H1 (cell line): ENCODE results near the gene PHLDB3. TPM values are rescaled to one million over a fixed set of nuclear protein-coding genes. Genes with fewer than 3 reads are reported as not detected.
"Not testable (repeated sequence)": the region's sequence is repeated elsewhere in the genome, so short reads cannot be mapped to it uniquely, and the experiment has no call there.

Experiments used
- CTCF ChIA-PET: fragments of 300-600 bp; sonication (Branson Sonifier 250); formaldehyde crosslinking; loops from one replicate; lab custom pipeline; 2021; ENCODE audit not compliant: partially characterized antibody; lab: Charles Lee
- POLR2A ChIA-PET: fragments of 300-600 bp; sonication (Branson Sonifier 250); formaldehyde crosslinking; loops from one replicate; lab custom pipeline; 2021; ENCODE audit warnings: inconsistent platforms; ENCODE audit not compliant: partially characterized antibody; lab: Charles Lee
- DNase-seq, 2 experiments: peaks; one replicate each; pipeline versions ENCODE4 v3.0.0 to v3.0.0-alpha.2; 2010 to 2022; ENCODE audit warnings: low spot score in 2 of 2, low read depth in 1 of 2, mixed read lengths in 1 of 2
- FAIRE-seq: peaks from 2 replicates; lab custom pipeline; 2011; peaks lifted over from hg19 to GRCh38; lab: Jason Lieb, UNC
- H2AFZ ChIP-seq: 2 replicates; pipeline ENCODE4 v1.8.1; 2012; ENCODE audit warnings: low read length, inconsistent platforms
- H2AK5ac ChIP-seq: 2 replicates; pipeline ENCODE4 v1.6.1; 2013; ENCODE audit warnings: low read depth, low read length
- H2BK120ac ChIP-seq: replicated peaks from 2 replicates; pipeline ENCODE3; 2013; ENCODE audit warnings: low read depth, low read length, inconsistent platforms
- H2BK12ac ChIP-seq: 2 replicates; pipeline ENCODE4 v1.6.1; 2013; ENCODE audit warnings: low read depth, low read length
- H2BK15ac ChIP-seq: 2 replicates; pipeline ENCODE4 v1.6.1; 2013; ENCODE audit warnings: low read length
- H2BK20ac ChIP-seq: 2 replicates; pipeline ENCODE4 v1.6.1; 2013; ENCODE audit warnings: low read length
- H2BK5ac ChIP-seq: 2 replicates; pipeline ENCODE4 v1.6.1; 2013; ENCODE audit warnings: low read depth, low read length
- H3K14ac ChIP-seq: 2 replicates; pipeline ENCODE4 v1.6.1; 2013; ENCODE audit warnings: inconsistent platforms; ENCODE audit not compliant: insufficient read length
- H3K18ac ChIP-seq: 2 replicates; pipeline ENCODE4 v1.6.1; 2013; ENCODE audit warnings: low read length; ENCODE audit errors: extremely low read depth
- H3K23ac ChIP-seq: 2 replicates; pipeline ENCODE4 v1.6.1; 2013; ENCODE audit warnings: inconsistent platforms; ENCODE audit not compliant: insufficient read length
- H3K23me2 ChIP-seq: 2 replicates; pipeline ENCODE4 v1.6.1; 2013; ENCODE audit warnings: low read depth, low read length
- H3K27ac ChIP-seq: 2 replicates; pipeline ENCODE4 v1.6.1; 2011; ENCODE audit warnings: low read depth, low read length, inconsistent platforms
- H3K27me3 ChIP-seq, 4 experiments: replicated peaks in 1 of 4; 1 replicate in 1 of 4; 2 replicates in 3 of 4; pipeline versions ENCODE4 v1.6.1 to v1.8.1; 2011 to 2013; ENCODE audit warnings: low read length in 3 of 4, mild to moderate bottlenecking in 3 of 4, inconsistent platforms in 2 of 4, mixed read lengths in 2 of 4, moderate library complexity in 1 of 4; ENCODE audit not compliant: control insufficient read depth in 3 of 4, insufficient read depth in 3 of 4; ENCODE audit errors: extremely low read depth in 1 of 4
- H3K36me3 ChIP-seq, 4 experiments: 2 replicates each; pipeline versions ENCODE4 v1.6.1 to v1.8.1; 2011 to 2013; ENCODE audit warnings: mild to moderate bottlenecking in 4 of 4, low read length in 3 of 4, moderate library complexity in 2 of 4, control low read depth in 1 of 4, inconsistent platforms in 1 of 4; ENCODE audit not compliant: insufficient read depth in 4 of 4, control insufficient read depth in 2 of 4
- H3K4ac ChIP-seq: replicated peaks from 2 replicates; pipeline ENCODE3; 2013; ENCODE audit warnings: low read length, low read depth, mixed read lengths, inconsistent platforms; ENCODE audit not compliant: insufficient read length
- H3K4me1 ChIP-seq, 4 experiments: replicated peaks in 1 of 4; 1 replicate in 1 of 4; 2 replicates in 3 of 4; pipeline versions ENCODE4 v1.6.1 to v1.8.1; 2011 to 2013; ENCODE audit warnings: low read length in 3 of 4, inconsistent platforms in 2 of 4, mixed read lengths in 1 of 4; ENCODE audit not compliant: insufficient read depth in 4 of 4, control insufficient read depth in 3 of 4
- H3K4me2 ChIP-seq, 2 experiments: 2 replicates each; pipeline versions ENCODE4 v1.6.1 to v1.8.1; 2011 to 2013; ENCODE audit warnings: low read depth in 2 of 2, low read length in 2 of 2, control low read depth in 1 of 2, inconsistent platforms in 1 of 2, mild to moderate bottlenecking in 1 of 2; ENCODE audit not compliant: insufficient read depth in 1 of 2
- H3K4me3 ChIP-seq, 4 experiments: fragments of 200-600, 300-600 bp in 1 of 4; sonication (generic), shearing (Covaris generic), sonication (Bioruptor Twin) in 1 of 4; 2 replicates each; pipeline versions ENCODE4 v1.5.1 to v1.8.1; 2011 to 2016; ENCODE audit warnings: low read length in 4 of 4, low read depth in 3 of 4, control low read depth in 2 of 4, inconsistent platforms in 2 of 4, mild to moderate bottlenecking in 2 of 4, mixed read lengths in 1 of 4, moderate library complexity in 1 of 4; ENCODE audit not compliant: insufficient read depth in 2 of 4; ENCODE audit errors: extremely low read depth in 1 of 4
- H3K56ac ChIP-seq: replicated peaks from 2 replicates; pipeline ENCODE3; 2013; ENCODE audit warnings: low read depth, mild to moderate bottlenecking, mixed read lengths, low read length, inconsistent platforms; ENCODE audit not compliant: insufficient read length
- H3K79me1 ChIP-seq: 2 replicates; pipeline ENCODE4 v1.6.1; 2013; ENCODE audit warnings: low read depth, low read length, control low read depth
- H3K79me2 ChIP-seq, 2 experiments: 2 replicates each; pipeline versions ENCODE4 v1.6.1 to v1.8.1; 2012 to 2013; ENCODE audit warnings: low read length in 2 of 2, mild to moderate bottlenecking in 2 of 2, inconsistent platforms in 1 of 2; ENCODE audit not compliant: insufficient read depth in 2 of 2, control insufficient read depth in 1 of 2
- H3K9ac ChIP-seq, 4 experiments: replicated peaks in 1 of 4; 1 replicate in 1 of 4; 2 replicates in 3 of 4; pipeline versions ENCODE4 v1.6.1 to v1.8.1; 2011 to 2013; ENCODE audit warnings: low read depth in 3 of 4, low read length in 3 of 4, control low read depth in 2 of 4, mild to moderate bottlenecking in 2 of 4, moderate library complexity in 2 of 4, inconsistent platforms in 1 of 4; ENCODE audit errors: extremely low read depth in 1 of 4
- H3K9me3 ChIP-seq, 2 experiments: 2 replicates each; pipeline versions ENCODE4 v1.6.1 to v1.8.1; 2012 to 2013; ENCODE audit warnings: mild to moderate bottlenecking in 2 of 2, moderate library complexity in 2 of 2, control low read depth in 1 of 2, inconsistent platforms in 1 of 2, low read depth in 1 of 2, low read length in 1 of 2, mixed read lengths in 1 of 2; ENCODE audit not compliant: insufficient read depth in 2 of 2
- H4K20me1 ChIP-seq, 2 experiments: replicated peaks in 1 of 2; 2 replicates each; pipeline versions ENCODE3 to v1.8.1; 2011 to 2013; ENCODE audit warnings: inconsistent platforms in 2 of 2, low read length in 2 of 2, mild to moderate bottlenecking in 1 of 2; ENCODE audit not compliant: insufficient read depth in 2 of 2, control insufficient read depth in 1 of 2
- H4K5ac ChIP-seq: 2 replicates; pipeline ENCODE4 v1.6.1; 2013; ENCODE audit warnings: low read length, low read depth, mixed read lengths, inconsistent platforms; ENCODE audit not compliant: insufficient read length
- H4K8ac ChIP-seq: 2 replicates; pipeline ENCODE4 v1.8.0; 2013; ENCODE audit warnings: mild to moderate bottlenecking, moderate library complexity, low read length, inconsistent platforms; ENCODE audit not compliant: insufficient read depth; ENCODE audit errors: extremely low read depth
- H4K91ac ChIP-seq: replicated peaks from 2 replicates; pipeline ENCODE3; 2013; ENCODE audit warnings: low read length, mixed read lengths, inconsistent platforms; ENCODE audit not compliant: insufficient read length
- WGBS, 2 experiments: shearing (Covaris generic) in 1 of 2; methylation state at CpG; one replicate each; pipeline versions ENCODE4 v1.1.6 to v1.1.7; 2013 to 2015; ENCODE audit warnings: low lambda C conversion rate in 2 of 2, mixed read lengths in 2 of 2, inconsistent platforms in 1 of 2, low coverage in 1 of 2, missing lambda C conversion rate in 1 of 2; ENCODE audit not compliant: insufficient replicate concordance in 2 of 2, insufficient coverage in 1 of 2, insufficient read length in 1 of 2; ENCODE audit errors: extremely low coverage in 1 of 2, missing lambda C conversion rate in 1 of 2; 5-methylcytosine and 5-hydroxymethylcytosine counted together
- polyA plus RNA-seq, 7 experiments: library from polyadenylated mRNA; depleted of rRNA in 3 of 7; stranded (reverse) in 5 of 7; unstranded in 2 of 7; fragments of >200 nt in 5 of 7; fragments of 200-250 nt in 2 of 7; gene quantifications; 1 replicate in 5 of 7; 2 replicates in 1 of 7; 4 replicates in 1 of 7; pipeline versions ENCODE4 v1.2.1 to v1.2.3, GENCODE V29; 2011 to 2013; ENCODE audit warnings: missing spikeins in 2 of 7, mixed read lengths in 2 of 7
- total RNA-seq: library from RNA; stranded (reverse); fragmentation: NEBNext Ultra II Directional; extraction: Animal tissue kit (Norgen Biotek cat#: 25700); gene quantifications from 2 replicates; pipeline ENCODE4 v1.2.1, GENCODE V29; 2021

PHLDB3 gene
- total and polyA plus RNA-seq, 2 of the 8 experiments (the other 6 are each of a cell fraction or from before 2014, with no cell fraction given), result 4.0 to 8.5 TPM

DNA sequence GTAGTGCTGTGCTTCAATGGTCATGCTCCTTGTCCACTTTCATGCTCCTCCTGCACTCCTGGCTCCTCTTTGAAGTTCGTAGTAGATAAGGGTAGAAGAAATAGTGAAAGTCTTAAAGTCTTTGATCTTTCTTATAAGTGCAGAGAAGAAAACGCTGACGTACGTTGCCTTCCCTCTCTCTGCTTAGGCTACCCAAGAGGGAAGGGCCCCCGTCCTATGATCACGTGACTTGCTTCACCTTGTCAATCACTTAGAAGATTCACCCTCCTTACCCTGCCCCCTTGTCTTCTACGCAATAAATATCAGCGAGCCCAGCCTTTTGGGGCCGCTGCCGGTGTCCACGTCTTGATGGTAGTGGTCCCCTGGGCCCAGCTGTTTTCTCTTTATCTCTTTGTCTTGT, 67.3 kb downstream of the PHLDB3 start:
- WGBS, 2 experiments, result 93% methylated on average over 11 of the region's 11 CpGs; no CpG with 5 or more reads in 1 of the 2 experiments
- H3K4me3 ChIP-seq, H3K9ac ChIP-seq, H2BK20ac ChIP-seq, H3K23ac ChIP-seq, H3K79me2 ChIP-seq, H3K56ac ChIP-seq, H2BK12ac ChIP-seq, H3K9me3 ChIP-seq, FAIRE-seq, H3K23me2 ChIP-seq, H4K5ac ChIP-seq, H3K4ac ChIP-seq, H3K36me3 ChIP-seq, H2BK120ac ChIP-seq, H3K18ac ChIP-seq, H4K20me1 ChIP-seq, H4K8ac ChIP-seq, H4K91ac ChIP-seq, H2BK5ac ChIP-seq, H2AFZ ChIP-seq, H3K79me1 ChIP-seq, H3K14ac ChIP-seq, H3K27me3 ChIP-seq, H3K4me2 ChIP-seq, H2BK15ac ChIP-seq, DNase-seq, H3K4me1 ChIP-seq, H2AK5ac ChIP-seq, H3K27ac ChIP-seq: not testable (repeated sequence)
- POLR2A ChIA-PET, result interaction anchor here (0.8 kb wide), 1 partner anchor 88 kb away, joined by 3 read pairs; no protein-coding TSS in a partner anchor
- CTCF ChIA-PET, result interaction anchor here (3.0 kb wide), 1 partner anchor 12 kb away, joined by 12 read pairs; no protein-coding TSS in a partner anchor
